IPS-18a (cell line): Measurements from ENCODE around the gene SORCS2.

Experiments used
- H3K27ac ChIP-seq: one replicate; pipeline ENCODE4 v1.5.1; 2013; ENCODE audit warnings: low read length
- H3K27me3 ChIP-seq: one replicate; pipeline ENCODE4 v1.6.1; 2013; ENCODE audit warnings: mild to moderate bottlenecking, low read length; ENCODE audit not compliant: control insufficient read depth, insufficient read depth
- H3K36me3 ChIP-seq: one replicate; pipeline ENCODE4 v1.6.1; 2013; ENCODE audit warnings: low read depth, low read length; ENCODE audit not compliant: control insufficient read depth
- H3K4me1 ChIP-seq: one replicate; pipeline ENCODE4 v1.6.1; 2013; ENCODE audit warnings: low read depth, low read length; ENCODE audit not compliant: control insufficient read depth
- H3K4me3 ChIP-seq: one replicate; pipeline ENCODE4 v1.5.1; 2013; ENCODE audit warnings: low read length
- H3K9ac ChIP-seq: one replicate; pipeline ENCODE4 v1.6.1; 2013; ENCODE audit warnings: mild to moderate bottlenecking, low read length, moderate library complexity
- H3K9me3 ChIP-seq: one replicate; pipeline ENCODE4 v1.6.1; 2013; ENCODE audit warnings: low read depth, low read length; ENCODE audit not compliant: control insufficient read depth

Gene SORCS2

GRCh38 chr4:7289589-7289988 is 97.3 kb downstream of the SORCS2 start:
- Histone ChIP-seq H3K4me3 (no peak overlapping the region), H3K27me3 (no peaks in the 10 kb centered on the region)

GRCh38 chr4:7291372-7292114 is 99.2 kb downstream of the SORCS2 start:
- H3K4me3 ChIP-seq: no peak overlapping the region
- H3K4me1 ChIP-seq: no peaks in the 10 kb centered on the region
- H3K9ac ChIP-seq: no peak overlapping the region
- H3K36me3 ChIP-seq: no peaks in the 10 kb centered on the region
- no peak overlapping the region for H3K27ac ChIP-seq
- H3K27me3 ChIP-seq: no peaks in the 10 kb centered on the region
- H3K9me3 ChIP-seq: no peaks in the 10 kb centered on the region

More at GRCh38 chr4:7289589-7289988, 97.3 kb downstream of the SORCS2 start:
- Histone ChIP-seq H3K9me3 (no peaks in the 10 kb centered on the region), H3K4me1 (no peaks in the 10 kb centered on the region), H3K27ac (no peak overlapping the region), H3K36me3 (no peaks in the 10 kb centered on the region), H3K9ac (no peak overlapping the region)

GRCh38 chr4:7293703-7294102 is 101.4 kb downstream of the SORCS2 start:
- H3K27ac ChIP-seq: no peak overlapping the region
- H3K36me3 ChIP-seq: no peaks in the 10 kb centered on the region
- H3K9me3 ChIP-seq: no peaks in the 10 kb centered on the region
- H3K9ac ChIP-seq: no peak overlapping the region
- H3K27me3 ChIP-seq: no peaks in the 10 kb centered on the region
- no peaks in the 10 kb centered on the region for H3K4me1 ChIP-seq
- H3K4me3 ChIP-seq: no peak overlapping the region

- no peaks in the 10 kb centered on the region for H3K4me1 ChIP-seq
- no peaks in the 10 kb centered on the region for H3K27me3 ChIP-seq
- no peak overlapping the region for H3K4me3 ChIP-seq
- H3K9ac ChIP-seq: no peak overlapping the region
- no peaks in the 10 kb centered on the region for H3K36me3 ChIP-seq
- H3K9me3 ChIP-seq: no peaks in the 10 kb centered on the region
- no peak overlapping the region for H3K27ac ChIP-seq
These were observed 101.9 kb downstream of the SORCS2 start for GRCh38 chr4:7294176-7294756.

GRCh38 chr4:7295197-7295910 is 103.0 kb downstream of the SORCS2 start:
- no peaks in the 10 kb centered on the region for H3K4me1 ChIP-seq
- H3K4me3 ChIP-seq: no peak overlapping the region
- H3K9me3 ChIP-seq: no peaks in the 10 kb centered on the region
- no peak overlapping the region for H3K9ac ChIP-seq
- no peaks in the 10 kb centered on the region for H3K27me3 ChIP-seq
- no peaks in the 10 kb centered on the region for H3K36me3 ChIP-seq
- no peak overlapping the region for H3K27ac ChIP-seq

GRCh38 chr4:7295911-7296660 is 103.7 kb downstream of the SORCS2 start:
- H3K4me1 ChIP-seq: no peaks in the 10 kb centered on the region
- no peaks in the 10 kb centered on the region for H3K9me3 ChIP-seq
- no peak overlapping the region for H3K27ac ChIP-seq

GRCh38 chr4:7296661-7297335 is 104.5 kb downstream of the SORCS2 start:
- Histone ChIP-seq H3K27ac (no peak overlapping the region), H3K4me3 (no peak overlapping the region), H3K27me3 (no peaks in the 10 kb centered on the region), H3K36me3 (no peaks in the 10 kb centered on the region), H3K9me3 (no peaks in the 10 kb centered on the region), H3K4me1 (no peaks in the 10 kb centered on the region), H3K9ac (no peak overlapping the region)

More at GRCh38 chr4:7295911-7296660, 103.7 kb downstream of the SORCS2 start:
- Histone ChIP-seq H3K4me3 (no peak overlapping the region), H3K9ac (no peak overlapping the region), H3K27me3 (no peaks in the 10 kb centered on the region), H3K36me3 (no peaks in the 10 kb centered on the region)

GRCh38 chr4:7297374-7297773 is 105.0 kb downstream of the SORCS2 start:
- Histone ChIP-seq H3K4me3 (no peak overlapping the region), H3K36me3 (no peaks in the 10 kb centered on the region), H3K9ac (no peak overlapping the region), H3K4me1 (no peaks in the 10 kb centered on the region), H3K9me3 (no peaks in the 10 kb centered on the region), H3K27ac (no peak overlapping the region), H3K27me3 (no peaks in the 10 kb centered on the region)

- Histone ChIP-seq H3K4me3 (no peak overlapping the region), H3K27me3 (no peaks in the 10 kb centered on the region), H3K9me3 (no peaks in the 10 kb centered on the region), H3K4me1 (no peaks in the 10 kb centered on the region), H3K9ac (no peak overlapping the region), H3K36me3 (no peaks in the 10 kb centered on the region), H3K27ac (no peak overlapping the region)
These were observed 105.5 kb downstream of the SORCS2 start for GRCh38 chr4:7297881-7298280.

GRCh38 chr4:7298619-7299009 is 106.3 kb downstream of the SORCS2 start:
- H3K4me3 ChIP-seq: no peak overlapping the region
- no peaks in the 10 kb centered on the region for H3K36me3 ChIP-seq
- no peaks in the 10 kb centered on the region for H3K4me1 ChIP-seq
- H3K9me3 ChIP-seq: no peaks in the 10 kb centered on the region
- H3K27ac ChIP-seq: no peak overlapping the region
- no peaks in the 10 kb centered on the region for H3K27me3 ChIP-seq
- H3K9ac ChIP-seq: no peak overlapping the region
